Keratinocyte (primary cell): ENCODE results near the gene ZDHHC3.

Experiments used
- EZH2 ChIP-seq: IDR thresholded peaks from one replicate; pipeline ENCODE4 v1.6.1; 2012; ENCODE audit warnings: inconsistent platforms, mild to moderate bottlenecking, low read length, moderate library complexity
- TF ChIP-seq, protein P1 (sequence below), 3 experiments: IDR thresholded peaks in 1 of 3; conservative IDR thresholded peaks in 1 of 3; optimal IDR thresholded peaks in 1 of 3; 2 replicates in 2 of 3; 3 replicates in 1 of 3; pipeline versions ENCODE3 to v1.5.1; 2011; ENCODE audit warnings: low read length in 3 of 3, mild to moderate bottlenecking in 3 of 3, moderate library complexity in 2 of 3, control low read depth in 1 of 3, inconsistent platforms in 1 of 3; ENCODE audit not compliant: insufficient read depth in 2 of 3; ENCODE audit errors: extremely low read depth in 1 of 3

DNA sequence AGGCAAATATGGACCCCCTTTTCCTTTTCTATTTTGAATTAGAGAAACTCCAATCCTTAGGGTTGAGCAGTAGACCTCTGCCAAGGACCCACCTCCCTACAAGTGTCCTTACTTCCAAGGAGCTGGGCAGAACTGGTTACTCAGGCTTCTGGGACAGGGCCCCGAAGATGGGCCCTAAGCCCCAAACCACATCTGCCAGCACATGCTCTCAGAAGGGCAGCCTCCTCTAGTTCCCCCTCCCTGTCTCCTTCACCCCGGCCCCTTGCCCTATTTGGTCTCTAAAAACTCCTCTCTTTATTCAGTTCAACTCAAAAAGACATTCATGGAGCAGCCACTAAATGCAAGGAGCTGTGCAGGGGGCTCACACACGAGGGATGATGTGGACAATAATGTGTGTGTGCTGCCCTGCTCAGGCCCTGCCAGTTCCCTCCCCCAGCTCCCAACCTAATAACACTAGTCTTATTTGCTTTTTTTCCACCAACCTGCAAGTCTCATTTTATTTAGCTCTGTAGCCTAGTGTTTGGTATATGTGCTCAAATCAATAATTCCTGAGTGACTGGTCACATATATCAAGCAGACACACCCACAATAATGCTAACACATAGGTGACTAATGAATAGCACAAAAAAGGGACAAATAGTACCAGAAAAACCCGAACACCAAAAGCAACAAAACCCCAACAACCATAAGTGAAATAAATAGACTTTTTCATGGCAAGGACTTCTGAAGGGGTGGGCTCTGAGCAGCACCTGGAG is 12.2 kb downstream of the ZDHHC3 start:
- no peak for TF ChIP-seq EZH2
- TF ChIP-seq, protein P1, sequence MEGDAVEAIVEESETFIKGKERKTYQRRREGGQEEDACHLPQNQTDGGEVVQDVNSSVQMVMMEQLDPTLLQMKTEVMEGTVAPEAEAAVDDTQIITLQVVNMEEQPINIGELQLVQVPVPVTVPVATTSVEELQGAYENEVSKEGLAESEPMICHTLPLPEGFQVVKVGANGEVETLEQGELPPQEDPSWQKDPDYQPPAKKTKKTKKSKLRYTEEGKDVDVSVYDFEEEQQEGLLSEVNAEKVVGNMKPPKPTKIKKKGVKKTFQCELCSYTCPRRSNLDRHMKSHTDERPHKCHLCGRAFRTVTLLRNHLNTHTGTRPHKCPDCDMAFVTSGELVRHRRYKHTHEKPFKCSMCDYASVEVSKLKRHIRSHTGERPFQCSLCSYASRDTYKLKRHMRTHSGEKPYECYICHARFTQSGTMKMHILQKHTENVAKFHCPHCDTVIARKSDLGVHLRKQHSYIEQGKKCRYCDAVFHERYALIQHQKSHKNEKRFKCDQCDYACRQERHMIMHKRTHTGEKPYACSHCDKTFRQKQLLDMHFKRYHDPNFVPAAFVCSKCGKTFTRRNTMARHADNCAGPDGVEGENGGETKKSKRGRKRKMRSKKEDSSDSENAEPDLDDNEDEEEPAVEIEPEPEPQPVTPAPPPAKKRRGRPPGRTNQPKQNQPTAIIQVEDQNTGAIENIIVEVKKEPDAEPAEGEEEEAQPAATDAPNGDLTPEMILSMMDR (optimal IDR thresholded peaks at IDR 0.05 in 1 of 3, IDR thresholded peaks at IDR 0.05 in 1 of 3, conservative IDR thresholded peaks at IDR 0.05 in 1 of 3; ENCODE audit: extremely low read depth in 1 of 3, insufficient read depth in 2 of 3, low read length in 3 of 3) = no peak
